HG02938 (cell line): ENCODE results near the gene INPPL1.

Experiments used
- ATAC-seq: cut with Tn5 transposase; IDR thresholded peaks from one replicate; pipeline ENCODE4 v1.9.1; 2021; ENCODE audit warnings: mild to moderate bottlenecking, moderate library complexity; ENCODE audit not compliant: unreplicated experiment

INPPL1 gene

GRCh38 chr11:72274435-72274834 lies 49.9 kb downstream of the INPPL1 start:
- no peak for ATAC-seq

- no peak for ATAC-seq
Observed at GRCh38 chr11:72278905-72279304, 54.3 kb downstream of the INPPL1 start.

GRCh38 chr11:72280037-72280436 lies 55.5 kb downstream of the INPPL1 start:
- no peak for ATAC-seq

- ATAC-seq: no peak
Observed at GRCh38 chr11:72280726-72281315, 56.3 kb downstream of the INPPL1 start.

- no peak for ATAC-seq
Observed at GRCh38 chr11:72283947-72284346, 59.4 kb downstream of the INPPL1 start.

- no peak for ATAC-seq
Observed at GRCh38 chr11:72287293-72287692, 62.7 kb downstream of the INPPL1 start.
